ENCODE results near the gene VEGFC.

VEGFC gene

DNA sequence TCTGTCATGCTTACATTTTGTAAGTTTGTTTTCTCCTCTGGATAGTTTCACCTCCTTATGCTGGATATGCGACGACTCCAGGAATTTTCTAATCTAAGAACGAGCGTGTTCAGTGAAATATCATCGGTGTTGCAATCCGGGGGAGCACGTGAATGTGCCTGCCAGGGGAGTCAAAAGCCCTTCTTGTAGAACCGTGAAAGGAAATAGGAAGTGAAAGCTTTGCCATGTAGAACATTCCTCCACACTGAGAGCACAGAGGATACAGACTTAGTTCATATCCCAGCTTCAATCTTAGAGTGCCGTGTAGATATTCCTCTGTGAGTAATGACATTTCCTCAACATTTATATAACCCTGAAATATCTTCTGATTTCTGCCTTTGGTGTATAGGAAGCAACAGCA is 121.2 kb downstream of the VEGFC start:
- no peak for DNase-seq

DNA sequence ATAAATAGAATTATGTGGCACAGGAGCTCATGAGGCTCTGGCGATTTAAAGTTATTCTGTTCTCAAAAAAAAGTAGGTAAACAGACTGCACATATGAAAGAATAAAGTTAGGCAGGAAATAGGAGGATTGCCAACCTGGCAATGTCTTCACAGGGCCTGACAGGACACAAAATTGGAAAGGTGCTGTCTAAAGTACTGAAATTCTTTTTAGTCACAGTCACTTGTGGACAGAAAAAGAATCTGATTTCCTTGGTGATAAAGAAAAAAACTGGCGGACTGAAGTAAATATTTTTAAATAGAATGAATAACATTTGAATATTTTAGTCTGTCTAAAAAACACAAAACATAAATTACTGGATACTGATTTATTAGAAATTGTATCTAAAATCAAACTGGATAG is 124.4 kb downstream of the VEGFC start:
- no peak for DNase-seq

DNA sequence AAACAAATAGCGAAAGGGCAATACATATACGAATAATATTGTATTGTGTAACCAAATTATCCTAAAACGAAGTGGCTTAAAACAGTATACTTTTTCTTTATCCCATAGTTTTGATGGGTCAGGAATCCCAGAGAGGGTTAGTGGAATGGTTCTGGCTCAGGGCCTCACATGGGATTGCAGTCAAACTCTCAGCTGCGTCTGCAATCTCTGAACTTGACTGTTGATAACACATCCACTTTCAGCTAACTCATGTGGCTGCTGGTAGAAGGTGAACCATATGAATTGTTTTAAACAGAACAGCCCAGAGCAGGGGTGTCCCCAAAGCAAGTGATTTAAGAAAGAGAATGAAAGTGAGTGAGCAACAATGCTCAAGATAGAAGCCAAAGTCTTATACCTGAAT is 127.8 kb downstream of the VEGFC start:
- DNase-seq, result no peak

DNA sequence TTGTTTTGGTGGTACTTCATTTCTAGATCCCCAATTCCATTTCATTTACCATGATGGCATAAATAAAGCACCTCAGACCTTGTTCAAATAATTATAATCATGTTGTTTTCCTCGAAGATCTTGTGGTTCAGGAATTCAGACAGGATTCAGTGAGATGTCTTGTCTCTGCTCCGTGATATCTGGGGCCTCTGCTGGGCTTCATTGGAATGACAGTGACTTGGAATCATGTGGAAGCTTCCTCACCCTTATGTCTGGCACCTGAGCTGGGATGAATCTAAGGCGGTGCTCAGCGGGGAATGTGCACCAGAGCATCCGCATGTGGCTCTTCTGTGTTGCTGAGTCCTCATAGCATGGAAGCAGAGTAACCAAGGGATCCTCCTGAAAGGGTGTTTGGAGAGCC is 132.2 kb downstream of the VEGFC start:
- no peak for DNase-seq

DNA sequence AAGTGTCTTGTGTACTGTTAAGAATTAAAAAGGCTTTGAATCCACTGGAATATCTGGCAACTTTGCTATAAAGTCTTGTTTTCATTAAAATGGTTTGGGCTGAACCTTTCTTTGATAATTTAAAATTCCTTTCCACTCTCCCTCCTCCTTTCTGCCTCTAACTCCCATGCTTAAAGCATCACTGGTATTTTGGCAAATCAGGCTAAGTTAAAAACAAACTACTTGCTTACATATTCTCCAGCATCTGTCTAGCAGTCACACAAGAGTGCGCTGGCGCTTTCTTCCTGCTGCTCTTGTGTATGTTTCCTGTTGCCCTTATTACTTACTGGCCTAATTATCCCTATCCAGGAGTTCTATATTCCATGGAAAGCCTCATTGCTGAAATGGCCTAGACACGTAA is 136.6 kb downstream of the VEGFC start:
- DNase-seq, result no peak

DNA sequence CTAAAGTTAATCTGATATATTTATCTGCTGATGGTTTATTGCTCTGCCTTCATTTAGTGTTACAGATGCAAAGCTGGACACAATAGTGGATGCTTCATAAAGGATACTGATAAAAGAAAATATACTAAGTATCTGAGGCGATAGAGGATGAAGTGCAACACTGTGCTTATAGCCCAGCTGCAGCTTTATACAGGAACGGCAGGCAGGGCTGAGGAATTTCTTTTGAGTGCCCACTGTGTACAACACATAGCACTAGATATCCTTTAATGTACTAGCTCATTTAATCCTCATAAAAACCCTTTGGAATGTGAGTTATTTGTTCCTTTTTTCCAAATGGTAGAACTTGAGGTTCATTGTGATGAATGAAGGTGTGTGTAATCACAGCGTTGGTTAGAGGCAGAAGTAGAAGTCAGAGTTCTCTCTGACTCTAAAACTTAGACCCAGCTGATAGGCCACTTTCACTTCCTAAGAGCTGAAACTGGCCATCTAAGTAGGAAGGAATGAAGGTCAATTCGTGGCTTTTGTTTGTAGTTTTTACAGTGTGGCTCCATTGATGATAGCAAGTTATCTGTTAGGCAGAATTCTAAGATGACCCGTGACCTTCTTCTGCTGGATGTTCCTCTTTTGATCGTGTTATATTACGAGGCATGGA is 138.0 kb downstream of the VEGFC start:
- no peak for DNase-seq

DNA sequence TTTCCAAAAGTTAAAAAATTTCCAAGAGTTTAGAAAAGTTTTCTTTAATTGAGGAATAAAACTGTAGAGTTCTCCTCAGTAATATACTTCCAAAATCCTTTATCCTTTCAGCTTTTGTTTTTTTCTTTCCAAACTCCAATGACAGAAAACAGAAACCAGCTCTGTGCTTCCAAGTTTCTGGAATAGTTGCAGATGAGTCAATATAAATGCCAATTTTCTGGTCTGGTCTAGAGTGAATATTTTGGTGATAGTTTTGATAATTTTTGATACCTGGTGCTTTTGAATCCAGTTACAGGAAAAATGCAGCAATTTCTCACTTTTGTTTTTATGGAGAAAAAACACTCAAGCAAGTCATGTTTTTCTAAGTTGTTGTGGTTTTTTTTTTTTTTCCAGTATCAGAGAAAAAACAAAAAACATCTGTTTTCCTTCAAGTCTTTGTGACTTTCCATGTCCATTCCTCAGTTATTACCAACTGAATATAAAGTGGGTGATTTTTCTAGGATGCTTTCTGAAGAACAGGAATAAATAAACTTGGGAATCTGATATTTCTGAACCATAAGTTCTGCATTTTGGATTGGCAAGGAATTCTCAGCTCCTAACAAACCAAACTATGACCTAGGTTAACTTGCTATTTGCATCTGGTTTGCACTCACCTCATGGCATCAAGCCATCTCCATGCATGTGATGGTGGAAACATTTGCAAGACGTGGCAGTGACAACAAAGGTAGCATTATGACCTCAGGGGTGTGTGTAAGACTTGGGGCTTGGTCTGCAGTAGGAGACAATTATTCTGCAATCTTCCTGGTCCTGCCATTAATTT is 139.1 kb downstream of the VEGFC start:
- no peak for DNase-seq

DNA sequence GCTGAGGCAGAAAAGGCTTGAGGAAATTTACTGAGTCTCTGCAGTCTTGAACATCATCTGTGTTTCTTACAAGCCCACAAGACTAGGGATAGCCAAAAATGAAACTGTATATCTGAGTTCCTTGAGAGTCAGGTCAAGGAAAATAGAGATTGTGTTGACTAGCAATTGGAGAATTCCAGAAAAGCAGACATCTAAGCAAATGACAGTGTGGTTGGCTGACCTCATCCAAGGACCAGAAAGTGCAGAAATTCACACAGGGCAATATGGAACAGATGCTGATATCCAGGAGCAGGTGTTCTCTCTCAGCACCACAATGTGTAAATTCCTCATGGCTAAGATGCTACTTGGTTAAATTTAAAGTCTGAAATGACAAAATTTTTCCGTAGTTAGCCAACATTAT is 146.4 kb downstream of the VEGFC start:
- no peak for DNase-seq

DNA sequence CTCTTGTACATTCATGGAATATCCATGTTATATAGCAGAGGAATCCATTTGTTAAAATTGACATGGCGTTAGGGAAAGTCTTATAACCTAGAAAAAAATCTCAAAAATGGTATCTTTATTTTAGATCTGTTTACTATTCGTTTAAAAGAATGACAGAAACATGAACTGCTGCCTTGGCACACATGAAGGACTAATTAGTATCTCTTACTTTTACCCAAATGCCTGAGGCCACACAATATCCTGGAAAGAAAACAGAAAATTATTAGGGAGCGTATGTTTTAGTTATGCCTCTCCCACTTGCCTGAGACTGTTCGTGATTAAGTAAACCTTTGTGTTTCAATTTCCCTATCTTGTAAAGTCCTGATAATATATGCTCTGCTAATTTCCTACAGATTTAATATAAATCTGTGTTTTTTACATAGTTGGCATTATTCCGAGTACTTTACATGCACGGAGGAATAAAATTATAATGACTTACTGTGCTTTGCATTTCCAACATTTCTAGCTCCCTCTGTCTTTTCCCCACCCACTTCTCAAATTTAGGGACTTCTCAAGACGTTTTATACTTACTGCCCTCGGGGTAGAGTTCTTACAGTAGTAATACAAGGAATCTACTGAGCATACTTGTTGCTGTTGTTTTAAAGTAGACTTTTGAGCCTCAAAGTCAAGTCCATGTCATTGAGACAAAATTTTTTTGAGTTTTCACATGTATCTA is 147.3 kb downstream of the VEGFC start:
- DNase-seq, result no peak

DNA sequence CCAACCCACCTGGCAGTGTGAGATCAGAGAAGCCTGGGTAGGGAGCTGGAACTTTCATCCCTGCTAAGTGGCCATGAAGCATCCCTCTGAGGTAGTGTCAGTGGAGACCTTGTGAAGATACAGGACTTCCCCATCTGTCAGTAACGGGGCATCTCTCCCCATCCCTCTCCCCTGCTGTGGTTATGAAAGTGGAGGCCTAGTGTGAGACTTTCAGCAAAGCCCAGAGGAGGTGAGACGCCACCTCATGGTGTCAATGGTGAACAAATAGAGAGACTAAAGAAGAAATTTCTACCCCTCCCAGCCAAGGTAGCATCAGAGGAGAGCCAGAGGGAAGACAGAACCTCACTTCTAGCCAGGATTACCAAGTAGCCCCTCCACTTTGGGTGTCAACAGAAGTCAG is 150.2 kb downstream of the VEGFC start:
- no peak for DNase-seq

DNA sequence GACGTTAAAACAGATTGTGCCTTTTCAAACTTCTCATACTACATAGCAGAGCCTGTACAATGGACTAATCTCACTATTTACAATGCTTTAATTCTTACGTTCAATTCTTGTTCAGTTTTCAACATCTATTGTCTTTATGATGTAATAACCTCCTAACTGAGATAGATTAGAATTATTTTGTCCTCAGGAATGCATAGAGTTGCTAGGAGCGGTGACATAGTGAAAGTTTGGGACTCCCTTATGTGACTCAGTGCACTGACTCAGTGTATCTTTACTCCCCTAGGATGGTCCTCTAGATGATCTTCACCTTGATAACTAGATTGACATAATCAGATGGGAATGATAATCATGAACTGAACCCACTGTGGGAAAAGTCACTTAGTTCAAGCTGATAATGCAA is 151.5 kb downstream of the VEGFC start:
- DNase-seq, result no peak

DNA sequence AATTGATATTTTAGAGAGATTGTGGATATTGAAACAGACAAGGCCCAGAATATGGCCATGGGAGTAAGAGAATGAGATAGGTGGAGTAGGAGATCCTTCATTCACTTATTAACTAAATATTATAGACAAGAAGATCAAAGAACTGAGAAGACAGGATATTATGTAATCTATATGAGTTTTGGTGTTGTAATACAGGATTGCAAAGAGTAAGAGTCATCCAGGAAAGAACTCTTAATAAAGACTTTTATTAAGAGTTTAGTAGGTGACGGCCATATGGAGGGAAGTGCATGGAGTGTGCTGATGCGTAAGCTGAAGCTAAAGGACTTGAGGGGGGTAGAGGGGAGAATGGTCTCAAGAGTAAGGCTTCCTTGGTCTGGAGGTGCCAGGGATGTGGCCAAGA is 153.7 kb downstream of the VEGFC start:
- no peak for DNase-seq

DNA sequence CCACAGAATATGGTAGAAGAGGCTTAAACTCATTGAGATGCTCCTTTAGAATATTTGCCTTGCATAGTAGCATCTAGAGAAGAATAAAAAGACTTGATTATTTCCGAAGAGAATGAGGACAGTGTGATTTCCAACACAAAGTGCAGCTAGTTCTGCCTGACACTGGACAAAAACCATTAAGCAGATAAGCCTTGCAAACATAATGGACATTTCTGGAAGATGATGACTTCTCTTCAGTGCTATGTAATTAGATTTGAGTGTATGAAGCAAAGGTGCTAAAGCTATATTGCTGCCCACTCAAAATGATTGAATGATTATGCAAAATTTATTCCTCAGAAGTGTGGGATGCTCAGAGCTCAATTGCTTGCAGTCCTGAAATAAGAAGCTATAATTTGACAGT is 156.4 kb downstream of the VEGFC start:
- DNase-seq, result no peak

DNA sequence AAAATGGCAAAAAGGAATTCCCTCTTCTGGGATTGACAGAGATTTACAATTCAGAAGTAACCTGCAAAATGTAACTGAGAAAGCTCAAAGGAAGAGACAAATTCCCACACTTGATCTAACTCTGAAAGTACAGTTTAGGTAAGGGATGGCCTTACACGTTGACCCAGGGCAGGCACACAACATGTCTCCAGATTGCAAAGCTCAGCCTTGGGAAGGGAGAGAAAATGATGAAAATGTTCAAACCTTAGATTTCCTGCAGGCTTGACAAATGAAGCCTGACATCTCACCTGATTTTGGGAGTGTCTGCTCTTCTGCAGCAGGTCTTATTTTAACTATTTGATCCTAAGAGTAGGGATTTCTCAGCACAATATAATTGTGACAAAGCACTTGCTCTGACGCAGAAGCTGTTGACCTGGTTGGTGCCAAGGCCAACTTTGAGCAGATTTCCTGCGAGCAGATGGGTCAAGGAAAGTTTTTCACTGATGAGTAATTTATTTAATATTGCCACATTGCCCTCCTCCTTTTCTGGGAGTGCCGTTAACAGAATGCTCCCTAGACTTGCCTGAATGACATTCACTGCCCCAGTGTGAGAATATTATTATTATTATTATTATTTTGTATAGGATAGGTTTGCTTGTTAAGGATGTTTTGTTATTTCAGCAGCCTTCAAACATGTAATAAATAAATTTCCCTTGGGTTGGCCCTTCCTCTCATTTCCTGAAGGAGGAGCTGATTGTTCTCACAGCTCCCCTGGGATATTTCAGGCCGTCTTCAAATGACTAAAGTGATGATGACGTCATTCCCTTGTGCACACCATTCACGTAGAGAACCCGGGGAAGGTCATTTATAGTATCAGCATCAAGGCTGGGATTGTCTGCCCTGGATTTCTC is 157.1 kb downstream of the VEGFC start:
- DNase-seq, result no peak
